HepG2 (cell line): Measurements from ENCODE around the gene NF2. TPM values are rescaled to one million over a fixed set of nuclear protein-coding genes. Genes with fewer than 3 reads are reported as not detected.

Experiments used
- BCLAF1 ChIP-seq: fragments of 450-650 bp; IDR thresholded peaks from 2 replicates; pipeline ENCODE4 v1.6.1; 2017; ENCODE audit warnings: mild to moderate bottlenecking
- CCAR2 ChIP-seq: fragments of 200-400 bp; formaldehyde crosslinking; optimal IDR thresholded peaks from 2 replicates; pipeline ENCODE3; 2018; ENCODE audit warnings: low read depth, mild to moderate bottlenecking, low read length, moderate library complexity
- CREM ChIP-seq, 2 experiments: sonication (generic) in 1 of 2; formaldehyde crosslinking in 1 of 2; IDR thresholded peaks; 2 replicates each; pipeline versions ENCODE4 v1.4.0 to v1.6.1; 2016 to 2020; ENCODE audit warnings: antibody characterized with exemption in 1 of 2, mild to moderate bottlenecking in 1 of 2, missing genetic modification reagents in 1 of 2
- FOXJ3 ChIP-seq: sonication (generic); formaldehyde crosslinking; IDR thresholded peaks from 2 replicates; pipeline ENCODE4 v1.4.0; 2020; ENCODE audit warnings: missing genetic modification reagents, mild to moderate bottlenecking, borderline replicate concordance
- HNRNPLL ChIP-seq: fragments of 200-400 bp; formaldehyde crosslinking; IDR thresholded peaks from 2 replicates; pipeline ENCODE4 v1.6.1; 2017; ENCODE audit warnings: mild to moderate bottlenecking, low read depth, low read length; ENCODE audit not compliant: poor library complexity, severe bottlenecking
- KDM2A ChIP-seq: sonication (generic); formaldehyde crosslinking; IDR thresholded peaks from 2 replicates; pipeline ENCODE4 v1.4.0; 2020; ENCODE audit warnings: low read depth, missing genetic modification reagents, borderline replicate concordance
- MAFF ChIP-seq: IDR thresholded peaks from 2 replicates; pipeline ENCODE4 v1.6.1; 2011; ENCODE audit warnings: low read depth, low read length, improper control_type of control experiment
- NKX3-1 ChIP-seq: sonication (generic); formaldehyde crosslinking; IDR thresholded peaks from 2 replicates; pipeline ENCODE4 v1.5.0; 2020; ENCODE audit warnings: missing genetic modification reagents
- SP2 ChIP-seq: sonication (generic); formaldehyde crosslinking; IDR thresholded peaks from 2 replicates; pipeline ENCODE4 v1.5.1; 2020; ENCODE audit warnings: mild to moderate bottlenecking, missing genetic modification reagents
- U2AF2 ChIP-seq: fragments of 200-400 bp; formaldehyde crosslinking; IDR thresholded peaks from 2 replicates; pipeline ENCODE4 v1.6.1; 2017; ENCODE audit warnings: low read depth, mild to moderate bottlenecking, low read length
- ZBTB3 ChIP-seq: sonication (generic); formaldehyde crosslinking; IDR thresholded peaks from 2 replicates; pipeline ENCODE4 v1.4.0; 2020; ENCODE audit warnings: low read depth, mild to moderate bottlenecking, moderate library complexity, missing genetic modification reagents, borderline replicate concordance
- ZNF280B ChIP-seq: sonication (generic); formaldehyde crosslinking; IDR thresholded peaks from 2 replicates; pipeline ENCODE4 v1.5.0; 2020; ENCODE audit warnings: missing genetic modification reagents, mild to moderate bottlenecking, borderline replicate concordance
- ZNF782 ChIP-seq: sonication (generic); formaldehyde crosslinking; IDR thresholded peaks from 2 replicates; pipeline ENCODE4 v1.4.0; 2020; ENCODE audit warnings: missing genetic modification reagents, mild to moderate bottlenecking, borderline replicate concordance
- polyA plus RNA-seq, 8 experiments: library from polyadenylated mRNA; depleted of rRNA in 3 of 8; stranded (reverse) in 7 of 8; unstranded in 1 of 8; fragments of >200 nt; fragmentation: Illumina TruSeq in 4 of 8; extraction: Trizol in 4 of 8; gene quantifications; 2 replicates each; pipeline versions ENCODE4 v1.2.1 to v1.2.3, GENCODE V29; 2011 to 2016; ENCODE audit warnings: low read depth in 4 of 8, missing spikeins in 1 of 8, mixed read lengths in 1 of 8; ENCODE audit not compliant: insufficient read depth in 1 of 8
- total RNA-seq, 5 experiments: library from RNA; depleted of rRNA; stranded (reverse); fragments of >200 nt; fragmentation: Illumina TruSeq; extraction: Trizol; gene quantifications; 2 replicates each; pipeline ENCODE4 v1.2.3, GENCODE V29; 2016; ENCODE audit warnings: low read depth in 1 of 5
- TF ChIP-seq, protein P1 (sequence below): sonication (generic); formaldehyde crosslinking; IDR thresholded peaks from 2 replicates; pipeline ENCODE4 v1.9.0; 2021; ENCODE audit warnings: mild to moderate bottlenecking, missing genetic modification reagents
- TF ChIP-seq, protein P2 (sequence below): sonication (generic); formaldehyde crosslinking; IDR thresholded peaks from 2 replicates; pipeline ENCODE4 v1.9.0; 2022; ENCODE audit warnings: missing genetic modification reagents, mild to moderate bottlenecking, borderline replicate concordance

NF2 gene
- total and polyA plus RNA-seq, 2 of the 13 experiments (the other 11 are each of a cell fraction or from before 2014, with no cell fraction given), result 9.3 to 33.3 TPM

DNA sequence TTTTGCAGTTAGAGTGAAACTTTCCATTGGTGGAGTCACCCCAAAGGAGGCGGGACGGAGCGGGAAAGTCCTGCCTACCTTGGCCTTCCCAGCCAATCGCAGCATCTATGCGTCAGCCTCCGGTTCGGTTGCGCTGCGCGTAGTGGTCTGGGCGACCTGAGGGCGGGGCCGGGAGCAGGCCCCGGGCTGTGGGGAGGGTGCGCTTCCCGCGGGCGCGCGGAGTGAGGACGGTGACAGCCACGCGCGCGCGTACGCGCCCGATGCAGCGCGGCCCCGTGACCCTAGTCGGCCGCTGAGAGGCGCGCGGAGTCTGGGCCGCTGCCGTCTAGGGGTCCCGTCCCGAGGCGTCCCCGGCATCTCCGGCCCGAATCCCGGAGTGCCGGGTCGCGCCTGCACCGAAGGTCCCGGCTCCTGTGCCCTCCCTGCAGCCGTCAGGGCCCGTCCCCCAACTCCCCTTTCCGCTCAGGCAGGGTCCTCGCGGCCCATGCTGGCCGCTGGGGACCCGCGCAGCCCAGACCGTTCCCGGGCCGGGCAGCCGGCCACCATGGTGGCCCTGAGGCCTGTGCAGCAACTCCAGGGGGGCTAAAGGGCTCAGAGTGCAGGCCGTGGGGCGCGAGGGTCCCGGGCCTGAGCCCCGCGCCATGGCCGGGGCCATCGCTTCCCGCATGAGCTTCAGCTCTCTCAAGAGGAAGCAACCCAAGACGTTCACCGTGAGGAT lies at the start of gene NF2 (continued):
- TF ChIP-seq, protein P1, sequence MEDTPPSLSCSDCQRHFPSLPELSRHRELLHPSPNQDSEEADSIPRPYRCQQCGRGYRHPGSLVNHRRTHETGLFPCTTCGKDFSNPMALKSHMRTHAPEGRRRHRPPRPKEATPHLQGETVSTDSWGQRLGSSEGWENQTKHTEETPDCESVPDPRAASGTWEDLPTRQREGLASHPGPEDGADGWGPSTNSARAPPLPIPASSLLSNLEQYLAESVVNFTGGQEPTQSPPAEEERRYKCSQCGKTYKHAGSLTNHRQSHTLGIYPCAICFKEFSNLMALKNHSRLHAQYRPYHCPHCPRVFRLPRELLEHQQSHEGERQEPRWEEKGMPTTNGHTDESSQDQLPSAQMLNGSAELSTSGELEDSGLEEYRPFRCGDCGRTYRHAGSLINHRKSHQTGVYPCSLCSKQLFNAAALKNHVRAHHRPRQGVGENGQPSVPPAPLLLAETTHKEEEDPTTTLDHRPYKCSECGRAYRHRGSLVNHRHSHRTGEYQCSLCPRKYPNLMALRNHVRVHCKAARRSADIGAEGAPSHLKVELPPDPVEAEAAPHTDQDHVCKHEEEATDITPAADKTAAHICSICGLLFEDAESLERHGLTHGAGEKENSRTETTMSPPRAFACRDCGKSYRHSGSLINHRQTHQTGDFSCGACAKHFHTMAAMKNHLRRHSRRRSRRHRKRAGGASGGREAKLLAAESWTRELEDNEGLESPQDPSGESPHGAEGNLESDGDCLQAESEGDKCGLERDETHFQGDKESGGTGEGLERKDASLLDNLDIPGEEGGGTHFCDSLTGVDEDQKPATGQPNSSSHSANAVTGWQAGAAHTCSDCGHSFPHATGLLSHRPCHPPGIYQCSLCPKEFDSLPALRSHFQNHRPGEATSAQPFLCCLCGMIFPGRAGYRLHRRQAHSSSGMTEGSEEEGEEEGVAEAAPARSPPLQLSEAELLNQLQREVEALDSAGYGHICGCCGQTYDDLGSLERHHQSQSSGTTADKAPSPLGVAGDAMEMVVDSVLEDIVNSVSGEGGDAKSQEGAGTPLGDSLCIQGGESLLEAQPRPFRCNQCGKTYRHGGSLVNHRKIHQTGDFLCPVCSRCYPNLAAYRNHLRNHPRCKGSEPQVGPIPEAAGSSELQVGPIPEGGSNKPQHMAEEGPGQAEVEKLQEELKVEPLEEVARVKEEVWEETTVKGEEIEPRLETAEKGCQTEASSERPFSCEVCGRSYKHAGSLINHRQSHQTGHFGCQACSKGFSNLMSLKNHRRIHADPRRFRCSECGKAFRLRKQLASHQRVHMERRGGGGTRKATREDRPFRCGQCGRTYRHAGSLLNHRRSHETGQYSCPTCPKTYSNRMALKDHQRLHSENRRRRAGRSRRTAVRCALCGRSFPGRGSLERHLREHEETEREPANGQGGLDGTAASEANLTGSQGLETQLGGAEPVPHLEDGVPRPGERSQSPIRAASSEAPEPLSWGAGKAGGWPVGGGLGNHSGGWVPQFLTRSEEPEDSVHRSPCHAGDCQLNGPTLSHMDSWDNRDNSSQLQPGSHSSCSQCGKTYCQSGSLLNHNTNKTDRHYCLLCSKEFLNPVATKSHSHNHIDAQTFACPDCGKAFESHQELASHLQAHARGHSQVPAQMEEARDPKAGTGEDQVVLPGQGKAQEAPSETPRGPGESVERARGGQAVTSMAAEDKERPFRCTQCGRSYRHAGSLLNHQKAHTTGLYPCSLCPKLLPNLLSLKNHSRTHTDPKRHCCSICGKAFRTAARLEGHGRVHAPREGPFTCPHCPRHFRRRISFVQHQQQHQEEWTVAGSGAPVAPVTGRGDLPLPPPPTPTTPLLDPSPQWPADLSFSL (CRISPR knock-in tag), result no peak
- TF ChIP-seq KDM2A (CRISPR knock-in tag) (0 out of 2 replicates have a peak, but pooled peaks have one; percentile 48), U2AF2 (no peak), HNRNPLL (peak; percentile 78), FOXJ3 (CRISPR knock-in tag) (no peak), MAFF (no peak), NKX3-1 (peak; percentile 34), SP2 (CRISPR knock-in tag) (peak; percentile 99), ZBTB3 (CRISPR knock-in tag) (0 out of 2 replicates have a peak, but pooled peaks have one; percentile 40), BCLAF1 (no peak), ZNF280B (CRISPR knock-in tag) (no peak; the same call in 1 of the 2 replicates), CCAR2 (no peak), ZNF782 (0 out of 2 replicates have a peak, but pooled peaks have one; percentile 59), CREM (IDR thresholded peaks at IDR 0.05) (peak; percentile 87), CREM (CRISPR knock-in tag; IDR thresholded peaks at IDR 0.05) (no peak)
- TF ChIP-seq, protein P2, sequence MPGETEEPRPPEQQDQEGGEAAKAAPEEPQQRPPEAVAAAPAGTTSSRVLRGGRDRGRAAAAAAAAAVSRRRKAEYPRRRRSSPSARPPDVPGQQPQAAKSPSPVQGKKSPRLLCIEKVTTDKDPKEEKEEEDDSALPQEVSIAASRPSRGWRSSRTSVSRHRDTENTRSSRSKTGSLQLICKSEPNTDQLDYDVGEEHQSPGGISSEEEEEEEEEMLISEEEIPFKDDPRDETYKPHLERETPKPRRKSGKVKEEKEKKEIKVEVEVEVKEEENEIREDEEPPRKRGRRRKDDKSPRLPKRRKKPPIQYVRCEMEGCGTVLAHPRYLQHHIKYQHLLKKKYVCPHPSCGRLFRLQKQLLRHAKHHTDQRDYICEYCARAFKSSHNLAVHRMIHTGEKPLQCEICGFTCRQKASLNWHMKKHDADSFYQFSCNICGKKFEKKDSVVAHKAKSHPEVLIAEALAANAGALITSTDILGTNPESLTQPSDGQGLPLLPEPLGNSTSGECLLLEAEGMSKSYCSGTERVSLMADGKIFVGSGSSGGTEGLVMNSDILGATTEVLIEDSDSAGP, result peak; percentile 60; the same call in 1 of the 2 replicates
